ENCODE data around the gene JUNB. TPM values are rescaled to one million over a fixed set of nuclear protein-coding genes. Genes with fewer than 3 reads are reported as not detected.
A peak's percentile ranks its signal among the peaks of the same experiment; 100 is the strongest.

JUNB gene
- total and polyA plus RNA-seq, 10 of the 15 experiments (the other 5 are each of a cell fraction or from before 2014, with no cell fraction given) = 0.55 to 144 (median 68.3) TPM

- TF ChIP-seq E4F1 (IDR thresholded peaks at IDR 0.05; ENCODE audit: borderline replicate concordance, partially characterized antibody) = peak; percentile 41
- TF ChIP-seq NKRF (conservative IDR thresholded peaks at IDR 0.05) = 0 out of 2 replicates have a peak, but pooled peaks have one; percentile 17
- TF ChIP-seq REST (IDR thresholded peaks at IDR 0.05; ENCODE audit: low read depth, low read length) = no peak
- no peak; the same call in 1 of the 2 replicates for TF ChIP-seq NRF1 (conservative IDR thresholded peaks at IDR 0.05; ENCODE audit: low read depth, low read length)
- peak; percentile 76; the same call in 1 of the 2 replicates for TF ChIP-seq MLLT1 (IDR thresholded peaks at IDR 0.05)
- peak; percentile 28; the same call in 1 of the 2 replicates for TF ChIP-seq SMARCA5 (IDR thresholded peaks at IDR 0.05)
- TF ChIP-seq TAF1 (IDR thresholded peaks at IDR 0.05; ENCODE audit: borderline replicate concordance, low read depth, low read length) = peak; percentile 56; the same call in 1 of the 2 replicates
- no peak for TF ChIP-seq USF1 (IDR thresholded peaks at IDR 0.05; ENCODE audit: borderline replicate concordance, extremely low read length, insufficient read depth, low read depth, low read length)
- TF ChIP-seq RCOR1 (conservative IDR thresholded peaks at IDR 0.05; ENCODE audit: low read depth, low read length) = 0 out of 2 replicates have a peak, but pooled peaks have one; percentile 61
- no peak for TF ChIP-seq KAT2A (conservative IDR thresholded peaks at IDR 0.05; ENCODE audit: control insufficient read depth, low read depth, low read length)
- TF ChIP-seq IKZF1 (conservative IDR thresholded peaks at IDR 0.05) = peak; percentile 97
- TF ChIP-seq ASH2L (IDR thresholded peaks at IDR 0.05; ENCODE audit: borderline replicate concordance, low read depth) = no peak
- TF ChIP-seq MYC (IDR thresholded peaks at IDR 0.05; ENCODE audit: insufficient read depth, insufficient read length, insufficient replicate concordance, low read length, severe bottlenecking) = no peak
- TF ChIP-seq SIN3A (IDR thresholded peaks at IDR 0.05; ENCODE audit: low read depth, low read length) = peak; percentile 87
- TF ChIP-seq ZZZ3 (IDR thresholded peaks at IDR 0.05; ENCODE audit: control insufficient read depth, insufficient read length, low read depth) = no peak
- TF ChIP-seq SREBF2 (IDR thresholded peaks at IDR 0.05; ENCODE audit: low read length) = no peak
- no peak for TF ChIP-seq YBX1 (IDR thresholded peaks at IDR 0.05)
- peak; percentile 60; the same call in 1 of the 2 replicates for TF ChIP-seq WRNIP1 (IDR thresholded peaks at IDR 0.05; ENCODE audit: borderline replicate concordance, low read depth, low read length)
Observed at GRCh38 chr19:12789904-12790619, 1.2 kb upstream of the JUNB start (continued).

Data from GM12878 (cell line).